Ectodermal cell (in vitro differentiated cells): ENCODE results near the gene RRAD.
A peak's percentile ranks its signal among the peaks of the same experiment; 100 is the strongest.
"Not testable (repeated sequence)": the region's sequence is repeated elsewhere in the genome, so short reads cannot be mapped to it uniquely, and the experiment has no call there.

ENCODE experiments used
- H3K27ac ChIP-seq: 2 replicates; pipeline ENCODE4 v1.7.0; 2013; ENCODE audit warnings: mild to moderate bottlenecking, low read depth, low read length; ENCODE audit not compliant: insufficient read depth, poor library complexity, severe bottlenecking
- H3K27me3 ChIP-seq: 2 replicates; pipeline ENCODE4 v1.7.0; 2013; ENCODE audit warnings: mild to moderate bottlenecking, low read length; ENCODE audit not compliant: insufficient read depth, control insufficient read depth, poor library complexity, severe bottlenecking
- H3K36me3 ChIP-seq: one replicate; pipeline ENCODE4 v1.7.0; 2013; ENCODE audit warnings: low read length; ENCODE audit not compliant: control insufficient read depth, insufficient read depth
- H3K4me1 ChIP-seq: one replicate; pipeline ENCODE4 v1.7.0; 2013; ENCODE audit warnings: low read length; ENCODE audit not compliant: control insufficient read depth, insufficient read depth
- H3K4me3 ChIP-seq: 2 replicates; pipeline ENCODE4 v1.7.0; 2013; ENCODE audit warnings: low read depth, low read length, control low read depth; ENCODE audit not compliant: insufficient read depth
- H3K9me3 ChIP-seq: 2 replicates; pipeline ENCODE4 v1.7.0; 2013; ENCODE audit warnings: mild to moderate bottlenecking, low read length, moderate library complexity; ENCODE audit not compliant: control insufficient read depth
- WGBS, 2 experiments: methylation state at CpG; one replicate each; pipeline ENCODE4 v1.1.7; 2013; ENCODE audit warnings: missing lambda C conversion rate in 2 of 2; 5-methylcytosine and 5-hydroxymethylcytosine counted together

The RRAD gene

GRCh38 chr16:66944054-66944441 lies 18.7 kb upstream of the RRAD start:
- Histone ChIP-seq H3K4me1 (no peaks in the 10 kb centered on the region), H3K4me3 (no peak overlapping the region), H3K9me3 (no peaks in the 10 kb centered on the region), H3K27ac (no peak overlapping the region), H3K27me3 (peaks cover 18% of the 10 kb centered on the region), H3K36me3 (no peaks in the 10 kb centered on the region)
- WGBS, 2 experiments, result 88 to 92% methylated on average over 3 to 5 of the region's 5 CpGs

- Histone ChIP-seq H3K4me3 (no peak overlapping the region), H3K27me3 (peaks cover 13% of the 10 kb centered on the region), H3K9me3 (no peaks in the 10 kb centered on the region), H3K4me1 (no peaks in the 10 kb centered on the region), H3K36me3 (no peaks in the 10 kb centered on the region), H3K27ac (no peak overlapping the region)
- 94% methylated on average over 15 of the region's 15 CpGs for WGBS, 2 experiments
Observed at GRCh38 chr16:66943426-66944053, 18.2 kb upstream of the RRAD start.

GRCh38 chr16:66942981-66943380 lies 17.6 kb upstream of the RRAD start:
- no peaks in the 10 kb centered on the region for H3K36me3 ChIP-seq
- no peaks in the 10 kb centered on the region for H3K4me1 ChIP-seq
- H3K27me3 ChIP-seq, result peaks cover 7% of the 10 kb centered on the region
- 94 to 98% methylated on average over 5 of the region's 5 CpGs for WGBS, 2 experiments
- H3K27ac ChIP-seq, result no peak overlapping the region
- no peaks in the 10 kb centered on the region for H3K9me3 ChIP-seq
- no peak overlapping the region for H3K4me3 ChIP-seq

GRCh38 chr16:66940236-66940635 lies 14.9 kb upstream of the RRAD start:
- Histone ChIP-seq H3K9me3 (no peaks in the 10 kb centered on the region), H3K27me3 (no peaks in the 10 kb centered on the region), H3K36me3 (no peaks in the 10 kb centered on the region), H3K27ac (no peak overlapping the region), H3K4me3 (no peak overlapping the region), H3K4me1 (no peaks in the 10 kb centered on the region)
- WGBS, 2 experiments, result 95 to 96% methylated on average over 16 of the region's 16 CpGs

- Histone ChIP-seq H3K36me3 (no peaks in the 10 kb centered on the region), H3K27me3 (no peaks in the 10 kb centered on the region), H3K4me1 (no peaks in the 10 kb centered on the region), H3K27ac (no peak overlapping the region), H3K9me3 (no peaks in the 10 kb centered on the region), H3K4me3 (no peak overlapping the region)
Observed at GRCh38 chr16:66939366-66939765, 14.0 kb upstream of the RRAD start.

- H3K27ac ChIP-seq, result no peak overlapping the region
- H3K36me3 ChIP-seq, result no peaks in the 10 kb centered on the region
- WGBS, 2 experiments, result 91 to 92% methylated on average over 10 of the region's 10 CpGs
Observed at GRCh38 chr16:66937725-66938337, 12.5 kb upstream of the RRAD start.

GRCh38 chr16:66936889-66937554 lies 11.7 kb upstream of the RRAD start:
- H3K27me3 ChIP-seq, result no peaks in the 10 kb centered on the region
- peaks cover 7% of the 10 kb centered on the region for H3K4me1 ChIP-seq
- no peaks in the 10 kb centered on the region for H3K36me3 ChIP-seq
- no peak overlapping the region for H3K27ac ChIP-seq
- no peaks in the 10 kb centered on the region for H3K9me3 ChIP-seq
- 88 to 97% methylated on average over 4 of the region's 4 CpGs for WGBS, 2 experiments
- H3K4me3 ChIP-seq, result no peak overlapping the region

More at GRCh38 chr16:66937725-66938337, 12.5 kb upstream of the RRAD start:
- H3K9me3 ChIP-seq, result no peaks in the 10 kb centered on the region
- no peaks in the 10 kb centered on the region for H3K27me3 ChIP-seq
- peaks cover 7% of the 10 kb centered on the region for H3K4me1 ChIP-seq
- H3K4me3 ChIP-seq, result no peak overlapping the region

GRCh38 chr16:66936462-66936861 lies 11.1 kb upstream of the RRAD start:
- H3K27ac ChIP-seq, result no peak overlapping the region
- no peaks in the 10 kb centered on the region for H3K36me3 ChIP-seq
- H3K4me1 ChIP-seq, result peaks cover 7% of the 10 kb centered on the region
- WGBS, 2 experiments, result 94% methylated on average over 6 of the region's 6 CpGs
- no peaks in the 10 kb centered on the region for H3K27me3 ChIP-seq
- H3K4me3 ChIP-seq, result no peak overlapping the region
- H3K9me3 ChIP-seq, result no peaks in the 10 kb centered on the region

- Histone ChIP-seq H3K27me3 (no peaks in the 10 kb centered on the region), H3K4me3 (peak within 1 kb of the TSS; percentile 62), H3K9me3 (no peaks in the 10 kb centered on the region), H3K4me1 (peaks cover 7% of the 10 kb centered on the region), H3K27ac (no peak within 1 kb of the TSS), H3K36me3 (no peaks in the 10 kb centered on the region)
- 74 to 76% methylated on average over 44 of the region's 44 CpGs for WGBS, 2 experiments
Observed at GRCh38 chr16:66935314-66936011, 10.1 kb upstream of the RRAD start, which contains the start of gene CES2. Gene CES2, plus strand, starts transcription at chr16:66935516. Its CDS starts 120 bp downstream, at chr16:66935636.

GRCh38 chr16:66934839-66935313 lies 9.5 kb upstream of the RRAD start:
- 10 to 11% methylated on average over 15 to 19 of the region's 24 CpGs for WGBS, 2 experiments
- H3K4me3 ChIP-seq, result peak overlapping the region; percentile 62

More at GRCh38 chr16:66934839-66935313, 9.5 kb upstream of the RRAD start:
- H3K36me3 ChIP-seq, H3K9me3 ChIP-seq, H3K27ac ChIP-seq, H3K4me1 ChIP-seq, H3K27me3 ChIP-seq: not testable (repeated sequence)
